ENCODE data around the gene ALX3. TPM values are rescaled to one million over a fixed set of nuclear protein-coding genes. Genes with fewer than 3 reads are reported as not detected.
"Not testable (repeated sequence)": the region's sequence is repeated elsewhere in the genome, so short reads cannot be mapped to it uniquely, and the experiment has no call there.

The ALX3 gene
- total RNA-seq, 8 experiments from 2014 or later = 0.28 to 0.31 TPM; not detected in 6

DNA sequence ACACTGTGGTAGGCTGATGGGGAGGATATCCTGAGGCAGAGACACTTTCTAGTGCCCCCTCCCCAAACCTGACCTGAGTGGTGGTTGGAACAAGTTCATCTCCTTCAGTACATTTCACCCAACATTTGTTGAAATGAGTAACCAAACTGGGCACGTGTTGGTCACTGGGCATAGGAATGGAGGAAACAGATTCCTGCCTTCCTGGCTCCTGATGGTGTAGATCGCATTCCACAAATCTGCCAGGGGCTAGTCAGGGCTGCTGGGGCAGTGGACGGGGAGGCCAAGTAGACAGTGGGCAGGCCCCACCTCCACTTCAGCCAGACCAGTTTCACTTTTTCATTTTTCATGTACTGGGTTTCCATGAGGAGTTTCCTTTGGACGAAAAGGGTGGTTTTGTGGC is 16.5 kb upstream of the ALX3 start:
- Histone ChIP-seq H3K4me1 (replicated peaks in 1 of 2) (peaks cover 0 to 12% of the 10 kb centered on the region in 2 donors), H3K27ac (no peak overlapping the region), H3K4me3 (no peak overlapping the region)
- WGBS, 10 experiments = 24 to 60% (median 45%) methylated on average over 1 to 4 of the region's 4 CpGs; no CpG with 5 or more reads in 3 of the 10 experiments
- no peak for ATAC-seq (replicated peaks in 6 of 8)
- in situ Hi-C loops (cut with MboI; ENCODE audit: low pct_unique_long_range_greater_than_20kb in 2 of 9, low sequenced_read_pairs in 9 of 9, unreplicated experiment in 9 of 9) = loop anchor here in 1 of 9 experiments (25.0 kb wide), 1 partner anchor 100 kb away; the partner anchor contains the start of gene AHCYL1

DNA sequence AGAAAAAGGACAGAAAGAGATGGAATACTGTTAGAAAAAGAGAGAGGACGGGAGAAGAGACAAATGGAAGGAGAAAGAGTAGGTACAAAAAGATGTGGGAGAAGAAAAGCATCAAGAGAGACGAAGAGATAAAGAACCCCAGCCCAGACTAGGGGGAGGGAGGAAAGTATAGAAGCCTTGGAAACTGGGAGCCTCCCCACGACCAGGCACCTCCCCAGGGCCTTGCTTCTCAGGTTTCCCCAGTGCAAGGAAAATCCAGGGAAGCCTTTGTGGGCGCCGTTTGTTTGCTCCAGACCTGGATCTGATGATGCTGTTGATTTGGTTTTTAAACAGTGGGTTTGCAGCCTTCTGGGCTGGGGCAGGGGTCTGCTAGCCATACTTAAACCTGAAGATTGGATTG is 15.2 kb upstream of the ALX3 start:
- no peak overlapping the region for H3K27ac ChIP-seq
- in situ Hi-C loops (cut with MboI; ENCODE audit: low pct_unique_long_range_greater_than_20kb in 2 of 9, low sequenced_read_pairs in 9 of 9, unreplicated experiment in 9 of 9) = loop anchor here in 1 of 9 experiments (25.0 kb wide), 1 partner anchor 98 kb away; the partner anchor contains the start of gene AHCYL1
- WGBS, 10 experiments = 0 to 79% (median 31%) methylated on average over 1 to 5 of the region's 5 CpGs
- H3K4me1 ChIP-seq (replicated peaks in 1 of 2) = peaks cover 0 to 12% of the 10 kb centered on the region in 2 donors
- H3K4me3 ChIP-seq = no peak overlapping the region
- no peak for ATAC-seq (replicated peaks in 6 of 8)

DNA sequence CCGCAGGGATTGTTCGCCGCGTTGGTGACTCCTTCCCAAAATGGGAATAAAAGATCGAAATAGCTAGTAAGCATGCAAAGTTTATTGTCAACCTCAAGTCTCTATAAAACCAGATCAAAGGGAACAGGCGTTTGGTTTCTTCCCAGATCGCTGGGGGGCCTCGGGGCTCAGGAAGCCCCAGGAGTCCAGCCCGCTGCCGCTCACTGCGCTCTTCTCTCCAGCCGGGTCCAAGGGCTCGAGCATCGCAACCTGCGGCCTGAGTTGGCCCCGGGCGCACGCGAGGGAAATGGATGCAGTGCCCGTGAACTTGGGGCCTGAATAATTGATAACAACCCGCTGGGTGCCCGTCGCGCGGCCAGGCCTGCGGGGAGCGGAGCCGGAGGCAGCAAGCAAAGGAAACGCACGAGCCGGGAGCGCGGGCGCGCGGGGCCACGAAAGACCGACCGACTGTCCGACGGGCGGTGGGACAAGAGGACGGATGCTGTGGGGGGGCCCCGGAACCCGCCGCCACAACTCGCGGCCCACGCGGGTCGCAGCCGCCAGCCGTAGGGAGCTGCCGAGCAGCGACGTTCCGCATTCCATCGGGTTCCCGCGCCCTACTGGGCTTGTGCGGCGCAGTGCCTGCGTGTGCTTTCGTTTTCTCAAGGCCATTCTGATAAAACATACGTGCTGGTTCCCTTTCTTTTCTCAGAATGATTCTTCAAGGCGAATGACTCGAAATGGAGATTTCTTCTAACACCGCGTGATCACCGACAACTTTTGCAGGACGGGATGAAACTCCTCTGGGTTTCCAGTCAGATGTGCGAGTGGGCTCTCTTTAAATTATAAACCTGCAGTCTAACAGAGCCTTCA is 14.0 kb upstream of the ALX3 start:
- H3K4me3 ChIP-seq = peak overlapping the region in 4 of 5 donors; percentile 1 to 21 (median 16)
- WGBS, 10 experiments = 1 to 25% (median 3%) methylated on average over 4 to 58 of the region's 72 CpGs; no CpG with 5 or more reads in 2 of the 10 experiments
- ATAC-seq (replicated peaks in 6 of 8) = peak; percentile 55 to 66 (median 60)
- no peak overlapping the region for H3K27ac ChIP-seq
- in situ Hi-C loops (cut with MboI; ENCODE audit: low pct_unique_long_range_greater_than_20kb in 2 of 9, low sequenced_read_pairs in 9 of 9, unreplicated experiment in 9 of 9) = loop anchor here in 1 of 9 experiments (25.0 kb wide), 1 partner anchor 97 kb away; the partner anchor contains the start of gene AHCYL1
- peaks cover 0 to 12% of the 10 kb centered on the region in 2 donors for H3K4me1 ChIP-seq (replicated peaks in 1 of 2)

DNA sequence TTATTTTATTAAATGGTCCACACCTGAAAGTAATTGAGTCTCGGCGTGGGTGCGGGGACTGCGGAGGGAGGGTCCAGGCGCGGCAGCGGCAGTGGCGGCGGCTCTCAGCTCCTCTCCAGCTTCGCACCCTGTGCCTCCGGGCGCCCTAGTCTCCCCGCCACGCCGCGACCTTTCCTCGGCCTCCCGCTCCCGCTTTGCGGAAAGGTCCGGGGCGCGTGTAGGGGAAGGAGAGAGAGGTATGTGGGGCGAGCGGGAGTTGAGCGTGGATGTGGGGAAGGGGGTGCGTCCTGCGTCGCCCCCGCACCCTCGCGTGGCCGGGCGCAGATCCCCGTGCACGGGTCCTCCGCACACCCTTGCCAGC is 13.4 kb upstream of the ALX3 start:
- 0 to 13% (median 3%) methylated on average over 4 to 23 of the region's 37 CpGs; no CpG with 5 or more reads in 6 of the 10 experiments for WGBS, 10 experiments
- Histone ChIP-seq H3K27ac (no peak overlapping the region), H3K4me3 (no peak overlapping the region), H3K4me1 (replicated peaks in 1 of 2) (peaks cover 0 to 12% of the 10 kb centered on the region in 2 donors)
- in situ Hi-C loops (cut with MboI; ENCODE audit: low pct_unique_long_range_greater_than_20kb in 2 of 9, low sequenced_read_pairs in 9 of 9, unreplicated experiment in 9 of 9) = loop anchor here in 1 of 9 experiments (25.0 kb wide), 1 partner anchor 97 kb away; the partner anchor contains the start of gene AHCYL1
- ATAC-seq (replicated peaks in 6 of 8) = peak in 7 of 8 experiments; percentile 4 to 29 (median 13)

DNA sequence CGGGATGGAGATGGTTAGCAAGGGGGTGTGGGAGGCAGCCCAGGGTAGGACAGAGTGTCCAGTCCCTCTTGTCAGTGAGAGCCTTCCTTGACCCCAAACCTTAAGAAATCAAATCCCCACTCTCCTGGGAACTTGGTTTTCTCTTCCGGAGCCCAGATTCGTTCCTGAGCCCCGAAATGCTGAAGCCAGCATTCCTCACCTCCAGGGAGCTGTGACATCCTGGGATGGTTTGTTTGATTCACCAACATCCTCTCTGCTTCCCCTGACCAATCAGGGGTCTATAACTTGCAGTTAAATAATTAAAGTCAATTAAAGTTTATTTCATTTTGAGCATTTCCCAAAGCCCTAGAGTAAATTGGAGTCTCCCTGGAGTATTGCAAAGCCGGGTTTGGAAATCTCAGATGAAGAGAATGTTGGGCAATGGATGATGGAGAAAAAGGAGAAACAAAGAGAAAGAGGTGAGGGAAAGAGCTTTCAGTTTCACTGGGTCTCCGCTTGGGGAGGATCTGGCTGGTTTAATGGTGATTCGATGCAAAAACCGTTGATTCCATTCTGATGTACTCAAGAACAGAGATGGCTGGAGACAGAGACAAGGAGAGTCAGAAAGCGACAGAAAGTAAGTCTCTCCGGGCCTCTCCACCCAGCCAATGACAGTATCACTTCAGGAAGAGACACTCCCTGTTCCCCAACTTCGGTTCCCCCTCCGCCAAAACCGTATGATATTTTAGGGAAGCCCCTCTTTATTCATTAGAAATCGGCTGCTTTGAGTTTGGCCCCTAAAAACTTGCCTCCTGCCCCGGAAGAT is 12.8 kb upstream of the ALX3 start:
- 3 to 67% (median 9%) methylated on average over 4 to 15 of the region's 15 CpGs for WGBS, 10 experiments
- peak in 2 of 8 experiments; percentile 6 to 9 for ATAC-seq (replicated peaks in 6 of 8)
- in situ Hi-C loops (cut with MboI; ENCODE audit: low pct_unique_long_range_greater_than_20kb in 2 of 9, low sequenced_read_pairs in 9 of 9, unreplicated experiment in 9 of 9) = loop anchor here in 1 of 9 experiments (25.0 kb wide), 1 partner anchor 96 kb away; the partner anchor contains the start of gene AHCYL1
- no peak overlapping the region for H3K4me3 ChIP-seq
- no peak overlapping the region for H3K27ac ChIP-seq
- H3K4me1 ChIP-seq (replicated peaks in 1 of 2) = peaks cover 0 to 12% of the 10 kb centered on the region in 2 donors

DNA sequence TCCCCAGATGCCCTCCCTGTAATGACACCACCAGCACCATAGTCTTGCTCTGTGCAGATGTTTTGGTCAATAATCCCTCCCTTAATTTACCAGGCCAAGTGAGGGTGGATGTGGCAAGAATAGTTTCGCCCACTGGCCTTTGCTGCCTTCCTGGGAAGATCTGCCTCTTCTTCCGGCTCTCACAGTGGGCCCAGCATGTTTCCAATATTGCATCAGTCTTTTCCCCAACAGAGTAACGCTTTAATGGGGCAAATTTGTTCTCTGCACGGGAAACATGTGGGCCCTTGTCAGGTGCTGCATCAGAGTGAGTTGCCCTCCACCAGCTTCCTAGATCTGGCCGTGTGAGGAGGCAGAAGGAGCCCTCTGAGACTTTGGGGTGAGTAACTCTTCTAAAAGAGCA is 12.0 kb upstream of the ALX3 start:
- in situ Hi-C loops (cut with MboI; ENCODE audit: low pct_unique_long_range_greater_than_20kb in 2 of 9, low sequenced_read_pairs in 9 of 9, unreplicated experiment in 9 of 9) = loop anchor here in 1 of 9 experiments (25.0 kb wide), 1 partner anchor 95 kb away; the partner anchor contains the start of gene AHCYL1
- WGBS, 10 experiments = 17 to 90% (median 44%) methylated on average over 1 to 5 of the region's 5 CpGs; no CpG with 5 or more reads in 2 of the 10 experiments
- ATAC-seq (replicated peaks in 6 of 8) = no peak
- Histone ChIP-seq H3K4me3 (no peak overlapping the region), H3K4me1 (replicated peaks in 1 of 2) (peaks cover 0 to 12% of the 10 kb centered on the region in 2 donors), H3K27ac (no peak overlapping the region)

DNA sequence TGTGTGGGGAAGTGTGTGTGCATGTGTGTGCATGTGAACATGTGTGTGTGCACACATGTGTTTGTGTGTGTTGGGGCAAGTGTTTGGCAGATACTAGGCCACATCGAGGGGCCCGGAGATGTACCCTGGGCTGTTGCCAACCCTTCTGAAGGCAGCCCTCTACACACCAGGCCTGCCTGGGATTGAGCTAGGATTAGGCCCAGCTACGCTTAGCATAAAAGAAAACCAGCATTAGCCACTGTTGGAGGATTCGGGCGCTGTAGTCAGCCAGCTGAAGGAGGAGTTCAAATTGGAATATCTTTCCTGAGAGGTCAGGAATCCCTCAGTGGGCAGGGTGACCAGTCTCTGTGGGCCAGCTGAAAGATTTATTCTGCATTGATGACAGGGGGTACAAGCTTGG is 10.6 kb upstream of the ALX3 start:
- Histone ChIP-seq H3K4me3 (no peak overlapping the region), H3K27ac (no peak overlapping the region), H3K4me1 (replicated peaks in 1 of 2) (peaks cover 0 to 12% of the 10 kb centered on the region in 2 donors)
- 10 to 93% (median 88%) methylated on average over 2 to 5 of the region's 5 CpGs; no CpG with 5 or more reads in 3 of the 10 experiments for WGBS, 10 experiments
- ATAC-seq (replicated peaks in 6 of 8) = no peak
- in situ Hi-C loops (cut with MboI; ENCODE audit: low pct_unique_long_range_greater_than_20kb in 2 of 9, low sequenced_read_pairs in 9 of 9, unreplicated experiment in 9 of 9) = loop anchor here in 1 of 9 experiments (25.0 kb wide), 1 partner anchor 94 kb away; the partner anchor contains the start of gene AHCYL1

DNA sequence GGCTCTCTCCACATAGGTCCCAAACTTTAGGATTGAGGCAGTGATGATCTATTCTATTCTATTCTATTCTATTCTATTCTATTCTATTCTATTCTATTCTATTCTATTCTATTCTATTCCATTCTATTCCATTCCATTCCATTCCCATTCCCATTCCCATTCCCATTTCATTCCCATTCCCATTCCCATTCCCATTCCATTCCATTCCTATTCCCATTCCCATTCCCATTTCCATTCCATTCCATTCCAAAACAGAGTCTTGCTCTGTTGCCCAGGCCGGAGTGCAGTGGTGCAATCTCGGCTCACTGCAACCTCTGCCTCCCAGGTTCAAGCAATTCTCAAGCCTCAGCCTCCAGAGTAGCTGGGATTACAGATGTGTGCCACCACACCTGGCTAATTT is 9.5 kb upstream of the ALX3 start:
- WGBS, 10 experiments = 37 to 100% (median 82%) methylated on average over 1 to 2 of the region's 2 CpGs; no CpG with 5 or more reads in 2 of the 10 experiments
- peaks cover 0 to 12% of the 10 kb centered on the region in 2 donors for H3K4me1 ChIP-seq (replicated peaks in 1 of 2)
- H3K27ac ChIP-seq; ATAC-seq (replicated peaks in 6 of 8); H3K4me3 ChIP-seq: not testable (repeated sequence)
- in situ Hi-C loops (cut with MboI; ENCODE audit: low pct_unique_long_range_greater_than_20kb in 2 of 9, low sequenced_read_pairs in 9 of 9, unreplicated experiment in 9 of 9) = loop anchor here in 1 of 9 experiments (25.0 kb wide), 1 partner anchor 93 kb away; the partner anchor contains the start of gene AHCYL1

DNA sequence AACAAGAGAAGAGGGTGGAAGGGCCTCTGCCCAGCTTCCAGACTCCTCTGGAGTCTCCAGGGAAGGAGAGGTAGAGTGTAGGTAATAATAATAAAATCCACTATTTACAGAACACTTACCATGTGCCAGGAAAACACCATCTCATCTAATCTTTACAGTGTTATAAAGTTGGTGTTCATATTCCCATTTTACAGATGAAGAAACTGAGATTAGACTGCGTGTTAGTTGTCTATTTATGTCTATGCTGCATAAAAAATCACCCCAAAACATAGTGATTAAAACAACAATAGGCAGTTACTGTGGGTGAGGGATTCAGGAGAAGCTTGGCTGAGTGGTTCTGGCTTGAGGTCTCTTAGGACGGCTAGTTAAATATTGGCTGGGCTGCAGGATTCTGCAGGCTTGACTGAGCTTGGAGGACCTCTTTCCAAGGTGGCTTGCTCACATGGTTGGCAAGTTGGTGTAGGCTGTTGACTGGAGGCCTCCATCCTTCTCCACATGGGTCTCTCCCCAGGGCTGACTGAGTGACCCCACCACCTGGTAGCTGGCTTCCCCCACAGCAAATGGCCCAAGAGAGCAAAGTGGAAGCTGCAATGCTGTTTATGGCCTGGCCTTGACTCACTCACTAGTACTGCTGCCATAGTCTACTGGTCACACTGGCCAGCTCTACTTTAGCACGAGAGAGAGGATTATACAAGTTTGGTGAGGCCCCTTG is 6.5 kb upstream of the ALX3 start:
- Histone ChIP-seq H3K4me3 (no peak overlapping the region), H3K4me1 (replicated peaks in 1 of 2) (no peaks in the 10 kb centered on the region), H3K27ac (no peak overlapping the region)
- WGBS, 10 experiments = 17 to 100% (median 72%) methylated on average over 1 to 3 of the region's 3 CpGs; no CpG with 5 or more reads in 2 of the 10 experiments
- ATAC-seq (replicated peaks in 6 of 8) = no peak
- in situ Hi-C loops (cut with MboI; ENCODE audit: low pct_unique_long_range_greater_than_20kb in 2 of 9, low sequenced_read_pairs in 9 of 9, unreplicated experiment in 9 of 9) = loop anchor here in 1 of 9 experiments (25.0 kb wide), 1 partner anchor 90 kb away; the partner anchor contains the start of gene AHCYL1

DNA sequence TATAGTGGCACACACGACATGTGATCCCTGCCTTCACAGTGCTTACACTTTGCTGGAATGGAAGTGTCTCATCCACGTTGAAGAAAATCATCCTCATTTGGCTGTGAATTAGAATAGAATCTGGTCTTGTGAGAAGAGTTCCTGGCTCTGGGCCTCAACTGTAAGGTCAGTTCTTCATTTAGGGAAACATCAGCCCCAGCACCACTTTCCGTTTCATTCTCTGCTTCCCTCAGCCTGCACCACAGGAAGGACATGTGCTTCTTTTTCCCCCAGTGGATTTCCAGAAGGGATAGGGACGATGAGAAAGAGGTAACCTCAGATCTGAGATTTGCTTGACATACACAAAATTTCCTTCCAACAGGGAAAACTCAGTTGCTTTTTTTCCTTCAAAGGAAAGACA is 3.7 kb upstream of the ALX3 start:
- Histone ChIP-seq H3K4me3 (no peak overlapping the region), H3K27ac (no peak overlapping the region), H3K4me1 (replicated peaks in 1 of 2) (no peaks in the 10 kb centered on the region)
- no peak for ATAC-seq (replicated peaks in 6 of 8)
- in situ Hi-C loops (cut with MboI; ENCODE audit: low pct_unique_long_range_greater_than_20kb in 2 of 9, low sequenced_read_pairs in 9 of 9, unreplicated experiment in 9 of 9) = loop anchor here in 1 of 9 experiments (25.0 kb wide), 1 partner anchor 388 kb away; the partner anchor contains the start of gene PROK1
- WGBS, 10 experiments = 38 to 100% (median 49%) methylated on average over 1 to 4 of the region's 4 CpGs; no CpG with 5 or more reads in 2 of the 10 experiments

DNA sequence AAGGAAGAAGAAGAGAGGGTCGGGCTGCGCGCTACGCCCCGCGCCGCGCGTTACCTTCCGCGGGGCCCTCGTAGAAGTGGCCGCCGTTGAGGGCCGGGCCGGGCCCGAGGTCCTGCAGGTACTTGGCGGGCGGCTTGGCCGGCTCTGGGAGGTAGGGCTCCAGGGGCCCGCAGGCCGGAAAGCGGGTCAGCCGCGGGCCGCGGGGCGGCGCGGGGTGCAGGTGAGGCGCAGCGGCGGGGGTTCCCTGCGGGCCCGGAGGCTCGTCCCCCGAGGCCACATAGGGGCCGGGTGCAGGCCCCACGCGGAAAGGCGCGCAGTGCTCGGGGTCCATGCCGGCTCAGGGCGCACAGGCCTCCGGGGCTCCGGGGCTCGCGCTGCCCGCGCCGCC is 196 bp downstream of the ALX3 start:
- Histone ChIP-seq H3K4me3 (no peak overlapping the region), H3K27ac (no peak overlapping the region), H3K4me1 (replicated peaks in 1 of 2) (peaks cover 0 to 3% of the 10 kb centered on the region in 2 donors)
- in situ Hi-C loops (cut with MboI; ENCODE audit: low pct_unique_long_range_greater_than_20kb in 2 of 9, low sequenced_read_pairs in 9 of 9, unreplicated experiment in 9 of 9) = loop anchor here in 1 of 9 experiments (25.0 kb wide), 1 partner anchor 392 kb away; the partner anchor contains the start of gene PROK1
- ATAC-seq (replicated peaks in 6 of 8) = peak in 5 of 8 experiments; percentile 14 to 48 (median 36)
- WGBS, 10 experiments = 0 to 40% (median 0%) methylated on average over 2 to 4 of the region's 52 CpGs; no CpG with 5 or more reads in 5 of the 10 experiments

Data from motor neuron (in vitro differentiated cells).